Measurements from ENCODE around the gene HAUS7.
"Not testable (repeated sequence)": the region's sequence is repeated elsewhere in the genome, so short reads cannot be mapped to it uniquely, and the experiment has no call there.

Gene HAUS7

GRCh38 chrX:153405426-153405825, 65.0 kb downstream of the HAUS7 start:
- no peak for DNase-seq

GRCh38 chrX:153404333-153404732, 66.0 kb downstream of the HAUS7 start:
- not testable (repeated sequence) for DNase-seq

- DNase-seq = no peak
Observed at GRCh38 chrX:153401133-153401764, 69.1 kb downstream of the HAUS7 start, which contains the start of gene PNMA6E. TSS of gene PNMA6E (minus strand) at chrX:153401350. CDS start at chrX:153398849, 2,501 bp downstream.

GRCh38 chrX:153400146-153401132, 69.9 kb downstream of the HAUS7 start:
- DNase-seq = peak; percentile 37 to 48

GRCh38 chrX:153398275-153398960, 72.0 kb downstream of the HAUS7 start:
- no peak for DNase-seq
